Right ventricle myocardium superior (tissue), 1 donor: ENCODE results near the gene COLEC11. TPM values are rescaled to one million over a fixed set of nuclear protein-coding genes. Genes with fewer than 3 reads are reported as not detected.
"Not testable (repeated sequence)": the region's sequence is repeated elsewhere in the genome, so short reads cannot be mapped to it uniquely, and the experiment has no call there.

Experiments
- ATAC-seq: fragments of 200-7000 bp; cut with Tn5 transposase; one replicate; pipeline ENCODE4 v1.9.1; 2020; ENCODE audit warnings: mild to moderate bottlenecking; ENCODE audit not compliant: poor library complexity
- DNase-seq: peaks from one replicate; pipeline ENCODE4 v3.0.0-alpha.2; 2020
- intact Hi-C: fragments of 100-400 bp; cut with DNase I; formaldehyde crosslinking; loops from one replicate; pipeline ENCODE4 v1.11.2; 2022
- total RNA-seq: library from RNA; stranded (reverse); fragmentation: NEBNext Ultra II Directional; extraction: Animal tissue kit (Norgen Biotek cat#: 25700); gene quantifications from one replicate; pipeline ENCODE4 v1.2.1, GENCODE V29; 2021
- donor health status: DM: no; HTN: yes; CAD: no; lungs with severe emphysema.

The COLEC11 gene
- total RNA-seq, 1 donor from 2014 or later: 2.9 TPM

DNA sequence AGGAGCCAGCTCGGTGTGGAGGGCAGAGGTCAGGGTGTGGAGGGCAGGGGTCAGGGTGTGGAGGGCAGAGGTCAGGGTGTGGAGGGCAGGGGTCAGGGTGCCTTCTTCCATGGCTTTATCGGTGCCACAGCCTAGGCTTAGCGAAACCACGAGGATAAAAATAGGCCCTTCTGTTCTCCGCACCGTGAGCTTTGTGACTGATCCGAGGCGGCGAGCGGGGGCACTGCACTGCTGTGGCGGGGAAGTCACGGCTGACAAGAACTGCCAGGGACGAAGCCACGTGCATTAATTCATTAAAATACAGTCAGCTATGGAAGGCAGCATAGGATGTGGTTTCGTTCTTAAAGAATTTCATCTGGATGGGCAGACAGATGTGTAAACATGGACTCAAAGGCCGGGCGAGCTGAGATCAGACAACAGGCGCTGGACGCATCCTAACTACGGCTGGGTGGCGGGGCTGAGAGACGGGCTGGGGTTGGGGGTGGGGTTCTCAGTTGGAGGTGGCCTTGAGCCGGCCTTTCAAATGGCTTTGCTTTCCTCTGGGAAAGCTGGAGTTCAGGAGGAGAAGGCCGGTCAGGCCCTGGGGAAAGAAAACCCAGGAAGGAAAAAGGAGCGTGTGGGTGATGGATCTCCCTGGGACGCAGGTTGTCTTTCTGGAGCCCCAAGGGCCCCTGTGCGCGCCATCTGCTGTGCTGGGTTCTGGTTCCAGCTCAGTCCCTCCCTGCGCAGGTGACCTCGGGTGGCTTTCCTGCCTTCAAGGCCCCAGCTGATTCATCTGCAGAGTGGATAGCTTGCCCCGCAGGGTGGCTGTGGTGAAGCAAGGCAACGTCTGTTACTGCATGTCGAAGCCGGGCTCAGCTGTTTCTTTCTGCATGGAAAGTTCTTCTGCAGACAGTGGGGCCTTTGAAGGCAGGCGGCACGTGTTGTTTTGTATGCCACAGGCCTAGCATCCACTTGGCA is 62.1 kb downstream of the COLEC11 start:
- DNase-seq (no peak), ATAC-seq (peak; percentile 34)
- intact Hi-C loops: no loop called here

DNA sequence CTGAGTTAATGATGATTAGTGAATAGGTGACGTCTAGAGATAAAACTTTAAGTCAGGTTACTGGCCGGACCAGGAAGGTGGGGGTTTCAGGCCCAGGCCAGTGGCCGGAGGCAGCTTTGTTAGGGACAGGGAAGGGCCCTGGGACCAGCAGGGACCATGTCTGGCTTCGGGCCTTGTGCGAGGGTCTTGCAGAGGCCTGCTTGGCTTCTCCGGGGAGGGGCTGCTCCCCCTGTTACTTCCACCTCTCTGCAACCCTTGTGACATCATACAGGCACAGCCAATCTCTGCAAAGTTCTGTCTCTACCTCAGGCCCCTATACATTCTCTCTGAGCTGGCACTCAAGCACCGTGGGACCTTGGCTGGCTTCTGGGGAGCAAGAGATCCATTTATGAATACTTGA is 63.0 kb downstream of the COLEC11 start, which contains the start of gene ALLC:
ALLC (plus strand) TSS at position 320 of the 400 bp plus-strand sequence. CDS start 12,958 bp downstream, outside the sequence.
- ATAC-seq (peak; percentile 24), DNase-seq (no peak)
- intact Hi-C loops: no loop called here

- DNase-seq (peak; percentile 69), ATAC-seq (peak; percentile 71)
- intact Hi-C loops: no loop called here
Measured at GRCh38 chr2:3659447-3660432, 64.8 kb downstream of the COLEC11 start.

DNA sequence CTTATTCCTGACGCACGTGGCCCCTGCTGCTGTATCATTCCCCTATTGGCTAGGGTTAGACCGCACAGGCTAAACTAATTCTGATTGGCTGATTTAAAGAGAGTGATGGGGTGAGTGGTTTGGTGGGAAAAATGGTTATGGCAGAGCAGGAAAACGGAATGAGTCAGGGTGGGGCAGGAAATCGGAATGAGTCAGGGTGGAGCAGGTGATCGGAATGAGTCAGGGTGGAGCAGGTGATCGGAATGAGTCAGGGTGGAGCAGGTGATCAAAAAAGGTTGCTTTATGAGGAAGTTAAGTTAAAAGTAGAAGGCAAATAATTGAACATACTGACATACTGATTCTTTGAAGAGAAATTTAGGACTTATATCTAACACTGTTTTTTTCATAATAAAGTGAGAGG is 65.7 kb downstream of the COLEC11 start:
- ATAC-seq, DNase-seq, intact Hi-C loops: not testable (repeated sequence)

DNA sequence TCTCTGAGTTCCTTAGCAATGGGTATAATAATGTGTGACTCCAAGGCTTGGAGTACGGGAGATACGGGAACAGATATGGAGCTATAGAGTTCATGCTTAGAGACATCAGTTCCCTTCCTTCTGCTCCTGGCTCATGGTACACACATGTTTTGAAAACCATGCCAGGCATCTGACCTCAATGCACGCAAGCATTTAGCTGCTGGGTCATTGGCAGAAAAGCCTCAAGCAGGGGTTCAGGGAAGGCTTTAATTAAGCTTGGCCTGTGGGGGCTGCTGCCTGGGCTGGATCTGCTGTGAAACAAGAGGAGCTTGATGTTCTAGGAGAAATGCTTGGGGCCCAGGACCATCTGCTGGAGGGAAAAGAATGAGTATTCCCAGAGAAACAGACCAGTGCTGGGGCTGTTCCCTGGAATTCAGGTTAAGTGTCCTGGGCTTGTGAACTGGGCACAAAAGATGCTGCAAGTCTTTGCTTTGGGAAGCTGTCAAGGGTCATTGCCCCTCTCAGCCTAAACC is 66.3 kb downstream of the COLEC11 start:
- intact Hi-C loops: no loop called here
- DNase-seq: no peak
- no peak for ATAC-seq

DNA sequence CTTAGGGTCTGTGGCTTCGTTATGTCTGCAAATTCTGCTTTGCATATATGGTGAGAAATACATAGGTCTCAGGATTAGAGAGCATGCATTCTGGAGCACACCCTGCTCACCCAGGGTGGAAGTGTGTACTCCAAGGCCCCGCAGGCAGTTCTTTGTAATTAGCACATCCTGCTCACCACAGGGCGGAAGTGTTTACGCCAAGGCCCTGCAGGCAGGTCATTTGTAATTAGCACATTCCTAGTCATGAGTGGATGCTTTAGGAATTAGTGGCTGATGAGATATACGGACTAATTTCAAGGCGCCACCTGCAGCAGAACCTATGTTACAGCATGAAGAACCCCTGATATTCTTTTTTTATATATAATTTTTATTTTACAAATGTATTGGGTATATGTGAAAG is 67.3 kb downstream of the COLEC11 start:
- DNase-seq: no peak
- intact Hi-C loops: no loop called here
- no peak for ATAC-seq

DNA sequence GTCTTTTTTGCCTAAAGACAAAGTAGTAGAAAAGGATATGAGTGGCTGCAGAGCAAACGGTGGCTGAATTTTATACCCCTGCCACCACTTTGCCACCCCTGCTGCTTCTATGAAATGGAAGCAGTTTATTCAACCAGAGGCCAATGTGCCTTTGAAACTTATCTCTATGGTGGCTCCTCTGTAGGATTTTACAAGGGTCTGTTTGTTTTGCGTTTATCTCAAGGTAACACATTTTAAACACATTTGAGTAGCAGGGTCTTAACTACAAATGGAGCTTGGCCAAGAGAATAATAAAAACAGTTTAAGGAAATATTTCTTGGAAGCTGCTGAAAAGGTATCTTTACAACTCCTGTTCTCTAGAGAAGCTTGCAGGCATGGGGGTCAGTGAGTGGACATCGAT is 69.2 kb downstream of the COLEC11 start:
- DNase-seq: no peak
- intact Hi-C loops: no loop called here

DNA sequence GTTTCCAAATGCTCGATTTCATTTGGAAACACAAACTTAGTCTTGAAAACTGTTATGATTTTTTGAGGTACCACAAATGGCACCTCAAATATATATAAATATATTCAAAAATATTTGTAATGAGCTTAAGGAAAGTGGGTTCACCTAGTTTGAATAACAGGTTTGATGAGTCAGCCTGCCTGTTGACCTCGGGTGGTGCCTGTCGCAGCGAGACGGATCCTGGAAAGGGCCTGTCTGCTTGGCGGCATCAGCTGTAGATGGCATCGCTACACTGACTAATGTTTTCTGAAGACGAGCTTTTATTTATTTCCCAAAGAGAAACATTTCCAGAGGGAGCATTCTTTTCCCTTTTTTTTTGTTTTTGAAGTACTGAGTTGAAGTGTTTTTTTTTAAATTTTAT is 70.0 kb downstream of the COLEC11 start:
- ATAC-seq (no peak), DNase-seq (no peak)
- intact Hi-C loops: no loop called here

More for the DNA sequence above, 69.2 kb downstream of the COLEC11 start:
- ATAC-seq: no peak

DNA sequence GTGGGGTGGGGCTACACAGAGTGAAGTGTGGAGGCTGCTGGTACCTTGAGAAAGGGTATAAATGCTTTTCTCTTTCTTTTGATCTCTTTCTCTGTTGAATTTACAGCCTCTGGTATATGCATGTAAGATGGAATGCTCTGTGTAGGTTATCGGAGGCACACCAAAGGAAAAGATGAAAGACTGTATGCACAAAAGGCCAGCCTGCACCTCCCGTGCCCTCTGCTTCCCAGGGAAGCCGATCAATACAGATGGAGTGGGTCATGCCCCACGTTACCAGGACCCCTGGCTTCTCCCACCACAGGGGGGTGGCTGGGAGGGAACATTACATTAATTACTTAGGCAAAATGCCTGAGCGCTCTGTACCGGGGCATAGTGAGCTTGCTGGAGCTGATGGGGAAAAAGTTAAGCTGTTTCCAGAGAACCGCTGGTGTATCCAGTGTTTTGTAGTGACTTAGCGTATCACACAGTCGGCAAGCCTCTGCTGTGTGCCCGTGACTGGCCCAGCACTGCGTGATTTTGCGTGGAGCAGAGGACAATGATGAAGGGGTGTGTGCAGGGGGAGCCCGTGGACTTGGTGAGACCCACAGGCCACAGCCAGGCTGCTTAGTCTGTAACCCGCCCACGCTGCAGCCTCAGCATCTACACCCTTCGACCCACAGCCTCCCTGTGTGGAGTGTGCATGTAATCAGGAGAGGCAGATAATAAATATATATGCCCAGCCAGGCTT is 71.1 kb downstream of the COLEC11 start:
- intact Hi-C loops: no loop called here
- ATAC-seq: no peak
- DNase-seq: no peak

GRCh38 chr2:3666613-3666975 is 71.7 kb downstream of the COLEC11 start:
- ATAC-seq: no peak
- intact Hi-C loops: no loop called here
- DNase-seq: no peak

DNA sequence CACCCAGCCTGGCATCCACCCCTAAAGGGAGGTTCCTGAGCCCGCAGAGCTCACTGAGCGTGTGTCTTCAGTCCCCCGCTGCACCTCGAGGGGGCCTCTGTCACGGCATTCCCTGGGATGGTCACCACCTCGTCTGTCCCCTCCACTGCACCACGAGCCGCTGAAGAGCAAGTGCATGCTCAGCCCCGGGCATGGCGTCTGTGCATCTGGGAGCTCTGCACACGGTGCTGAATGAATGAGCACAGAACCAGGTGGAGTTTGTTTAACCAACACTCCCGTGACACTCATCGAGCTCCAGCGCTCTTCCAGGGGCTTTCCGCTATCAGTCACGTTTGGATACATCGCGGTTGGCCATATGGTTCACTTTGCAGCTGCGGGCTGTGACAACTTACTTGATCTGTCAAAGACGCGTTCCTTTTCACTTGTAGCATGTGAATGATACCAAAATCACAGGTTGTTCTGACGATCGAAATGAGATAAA is 72.3 kb downstream of the COLEC11 start:
- intact Hi-C loops: no loop called here
- ATAC-seq (no peak), DNase-seq (no peak)

GRCh38 chr2:3669656-3670055 is 74.7 kb downstream of the COLEC11 start:
- ATAC-seq (no peak), DNase-seq (no peak)
- intact Hi-C loops: no loop called here

DNA sequence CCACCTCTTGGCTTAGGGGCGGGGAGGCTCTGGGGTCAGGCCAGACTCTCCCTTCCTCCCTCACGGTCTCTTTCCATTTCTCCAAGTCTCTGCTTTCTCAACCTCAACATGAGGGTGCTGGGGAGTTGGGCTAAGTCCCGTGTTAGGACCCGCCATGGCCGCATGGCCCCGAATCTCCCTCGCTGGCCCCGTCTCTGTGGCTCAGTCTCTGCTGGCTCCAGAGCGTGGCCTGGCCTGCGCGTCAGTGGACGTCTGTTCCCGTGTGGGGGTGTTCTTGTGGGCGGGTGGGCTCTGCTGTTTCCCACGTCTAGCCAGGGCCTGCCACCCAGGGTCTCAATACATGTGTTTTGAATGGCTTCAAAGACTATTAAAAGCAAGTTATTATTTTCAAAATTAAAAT is 75.5 kb downstream of the COLEC11 start:
- ATAC-seq: no peak
- intact Hi-C loops: no loop called here
- no peak for DNase-seq

DNA sequence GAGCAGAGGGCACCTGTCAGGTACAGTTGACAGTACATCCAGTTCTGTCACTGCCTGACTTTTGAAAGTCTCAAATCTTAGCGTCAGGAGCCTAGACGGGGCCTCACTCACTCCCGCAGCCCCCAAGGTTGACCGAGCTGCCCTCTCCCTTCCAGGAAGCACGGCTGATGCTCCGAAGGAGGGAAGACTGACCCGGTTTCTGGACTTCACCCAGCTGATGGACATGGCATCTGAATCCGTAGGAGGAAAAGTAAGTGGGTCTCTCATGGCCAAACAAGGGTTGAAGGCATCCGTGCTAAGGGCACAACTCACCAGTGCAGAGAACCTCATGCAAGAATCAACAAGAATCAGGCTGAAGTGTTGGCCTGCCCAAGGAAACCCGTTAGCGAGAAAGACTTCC is 76.0 kb downstream of the COLEC11 start:
- ATAC-seq: no peak
- no peak for DNase-seq
- intact Hi-C loops: no loop called here

- ATAC-seq: no peak
- no peak for DNase-seq
- intact Hi-C loops: no loop called here
Measured at GRCh38 chr2:3672861-3673678, 78.2 kb downstream of the COLEC11 start.

GRCh38 chr2:3674066-3674845 is 79.3 kb downstream of the COLEC11 start:
- intact Hi-C loops: no loop called here
- DNase-seq (no peak), ATAC-seq (no peak)

DNA sequence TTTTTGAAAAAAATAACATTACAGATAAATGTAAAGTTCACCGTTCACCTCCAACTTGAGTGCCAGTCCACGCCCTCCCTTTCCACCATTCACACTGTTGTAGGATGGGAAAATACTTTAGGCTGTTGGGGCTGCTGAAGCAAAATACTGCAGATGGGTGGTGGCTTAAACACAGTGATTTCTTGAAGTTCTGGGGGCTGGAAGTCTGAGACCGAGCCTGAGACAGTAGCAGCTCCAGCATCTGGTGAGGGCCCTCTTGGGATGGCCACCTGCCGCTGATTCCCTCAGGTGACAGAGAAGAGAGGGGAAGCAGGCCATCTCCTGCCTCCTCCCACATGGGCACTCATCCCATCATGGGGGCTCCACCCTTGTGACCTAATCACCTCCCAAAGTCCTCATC is 80.8 kb downstream of the COLEC11 start:
- DNase-seq (no peak), ATAC-seq (no peak)
- intact Hi-C loops: no loop called here
